ENCODE data around the gene SLC12A9.

DNA sequence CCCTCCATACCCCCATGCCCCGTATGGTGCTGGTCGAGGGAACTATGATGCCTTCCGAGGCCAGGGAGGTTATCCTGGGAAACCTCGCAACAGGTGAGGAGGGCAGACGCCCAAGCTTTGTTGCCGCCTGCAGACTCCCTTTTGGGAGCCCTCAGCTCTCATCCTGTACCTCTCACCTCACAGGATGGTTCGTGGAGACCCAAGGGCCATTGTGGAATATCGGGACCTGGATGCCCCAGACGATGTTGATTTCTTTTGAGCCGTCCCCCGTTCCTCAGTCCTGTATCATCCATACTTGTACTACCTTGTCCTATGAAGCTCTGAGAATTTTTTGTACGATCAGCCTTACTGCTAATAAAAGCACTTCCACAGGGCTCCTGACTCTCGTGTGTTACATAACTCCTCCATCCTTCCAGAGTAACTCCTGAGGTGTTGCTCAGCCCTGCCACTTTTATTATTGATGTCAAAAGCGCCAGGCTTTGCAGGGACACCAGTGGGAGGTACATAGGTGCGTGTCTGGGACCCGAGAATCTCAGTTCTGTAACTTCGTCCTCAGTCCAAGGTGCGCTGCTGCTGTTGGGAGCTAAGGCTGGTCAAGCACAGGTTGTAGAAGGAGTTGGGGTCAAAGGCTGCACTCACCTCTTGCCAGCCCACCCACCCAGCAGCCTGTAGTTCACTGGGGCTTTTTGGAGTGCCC, 35.9 kb downstream of the SLC12A9 start:
- TF ChIP-seq, protein P1, sequence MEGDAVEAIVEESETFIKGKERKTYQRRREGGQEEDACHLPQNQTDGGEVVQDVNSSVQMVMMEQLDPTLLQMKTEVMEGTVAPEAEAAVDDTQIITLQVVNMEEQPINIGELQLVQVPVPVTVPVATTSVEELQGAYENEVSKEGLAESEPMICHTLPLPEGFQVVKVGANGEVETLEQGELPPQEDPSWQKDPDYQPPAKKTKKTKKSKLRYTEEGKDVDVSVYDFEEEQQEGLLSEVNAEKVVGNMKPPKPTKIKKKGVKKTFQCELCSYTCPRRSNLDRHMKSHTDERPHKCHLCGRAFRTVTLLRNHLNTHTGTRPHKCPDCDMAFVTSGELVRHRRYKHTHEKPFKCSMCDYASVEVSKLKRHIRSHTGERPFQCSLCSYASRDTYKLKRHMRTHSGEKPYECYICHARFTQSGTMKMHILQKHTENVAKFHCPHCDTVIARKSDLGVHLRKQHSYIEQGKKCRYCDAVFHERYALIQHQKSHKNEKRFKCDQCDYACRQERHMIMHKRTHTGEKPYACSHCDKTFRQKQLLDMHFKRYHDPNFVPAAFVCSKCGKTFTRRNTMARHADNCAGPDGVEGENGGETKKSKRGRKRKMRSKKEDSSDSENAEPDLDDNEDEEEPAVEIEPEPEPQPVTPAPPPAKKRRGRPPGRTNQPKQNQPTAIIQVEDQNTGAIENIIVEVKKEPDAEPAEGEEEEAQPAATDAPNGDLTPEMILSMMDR (IDR thresholded peaks at IDR 0.05), result no peak
- no peak for TF ChIP-seq POLR2A (IDR thresholded peaks at IDR 0.05)
- TF ChIP-seq POLR2AphosphoS5 (IDR thresholded peaks at IDR 0.05), result no peak

Measured in prostate gland (tissue), 2 donors.